DND-41 (cell line): ENCODE data around the gene TXNL4B.

Experiments
- ATAC-seq: fragments of 200-7000 bp; cut with Tn5 transposase; 3 replicates; pipeline ENCODE4 v1.9.1; 2021; ENCODE audit warnings: low read depth; ENCODE audit not compliant: insufficient read depth
- DNase-seq: peaks from one replicate; pipeline ENCODE4 v3.0.0-alpha.2; 2020
- H2AFZ ChIP-seq: 2 replicates; pipeline ENCODE4 v1.6.0; 2012; ENCODE audit warnings: low read depth, low read length
- H3K27ac ChIP-seq: 2 replicates; pipeline ENCODE4 v1.5.1; 2012; ENCODE audit warnings: low read length, inconsistent platforms
- H3K27me3 ChIP-seq: fragments of 200-600 bp; sonication (generic); 2 replicates; pipeline ENCODE4 v1.6.0; 2012; ENCODE audit warnings: low read length, mild to moderate bottlenecking, inconsistent platforms; ENCODE audit not compliant: insufficient read depth, poor library complexity
- H3K36me3 ChIP-seq: 2 replicates; pipeline ENCODE4 v1.5.1; 2012; ENCODE audit warnings: low read length, inconsistent platforms; ENCODE audit not compliant: insufficient read depth
- H3K4me1 ChIP-seq: 2 replicates; pipeline ENCODE4 v1.5.1; 2012; ENCODE audit warnings: mild to moderate bottlenecking, low read length; ENCODE audit not compliant: insufficient read depth
- H3K4me2 ChIP-seq: 2 replicates; pipeline ENCODE4 v1.6.0; 2012; ENCODE audit warnings: mild to moderate bottlenecking, moderate library complexity, low read length, inconsistent platforms; ENCODE audit not compliant: insufficient read depth
- H3K4me3 ChIP-seq, 2 experiments: fragments of 200-600 bp in 1 of 2; shearing (Covaris generic) in 1 of 2; 2 replicates each; pipeline ENCODE4 v1.5.1; 2012 to 2016; ENCODE audit warnings: inconsistent platforms in 2 of 2, low read length in 2 of 2, mild to moderate bottlenecking in 2 of 2, low read depth in 1 of 2, moderate library complexity in 1 of 2
- H3K79me2 ChIP-seq: 2 replicates; pipeline ENCODE4 v1.6.0; 2012; ENCODE audit warnings: low read length, inconsistent platforms; ENCODE audit not compliant: insufficient read depth
- H3K9ac ChIP-seq: 2 replicates; pipeline ENCODE4 v1.6.0; 2012; ENCODE audit warnings: low read depth, mild to moderate bottlenecking, inconsistent platforms, low read length, moderate library complexity
- H3K9me3 ChIP-seq: 2 replicates; pipeline ENCODE4 v1.5.1; 2012; ENCODE audit warnings: low read length, moderate library complexity, mild to moderate bottlenecking, inconsistent platforms; ENCODE audit not compliant: insufficient read depth, severe bottlenecking
- H4K20me1 ChIP-seq: 2 replicates; pipeline ENCODE4 v1.6.0; 2012; ENCODE audit warnings: low read length; ENCODE audit not compliant: insufficient read depth
- EZH2 ChIP-seq: IDR thresholded peaks from 3 replicates; pipeline ENCODE4 v1.6.1; 2012; ENCODE audit warnings: borderline replicate concordance, low read depth, mild to moderate bottlenecking, moderate library complexity, low read length, inconsistent platforms; ENCODE audit not compliant: severe bottlenecking
- TF ChIP-seq, protein P1 (sequence below): IDR thresholded peaks from 2 replicates; pipeline ENCODE4 v1.5.1; 2012; ENCODE audit warnings: borderline replicate concordance, low read length, moderate library complexity, mild to moderate bottlenecking; ENCODE audit not compliant: poor library complexity, severe bottlenecking; ENCODE audit errors: extremely low read depth

TXNL4B gene

GRCh38 chr16:72122308-72122707 lies 28.9 kb upstream of the TXNL4B start:
- no peaks in the 10 kb centered on the region; the same call in 1 of the 2 replicates for H3K36me3 ChIP-seq
- no peak for DNase-seq

GRCh38 chr16:72120026-72120425 lies 26.6 kb upstream of the TXNL4B start:
- Histone ChIP-seq H4K20me1 (no peaks in the 10 kb centered on the region), H3K36me3 (no peaks in the 10 kb centered on the region; the same call in 1 of the 2 replicates), H3K27me3 (no peaks in the 10 kb centered on the region), H3K27ac (no peak overlapping the region), H3K79me2 (no peaks in the 10 kb centered on the region), H3K4me1 (no peaks in the 10 kb centered on the region), H3K4me3 (no peak overlapping the region), H3K9me3 (no peaks in the 10 kb centered on the region), H3K9ac (no peak overlapping the region), H2AFZ (no peak overlapping the region), H3K4me2 (no peak overlapping the region)
- DNase-seq: no peak
- TF ChIP-seq, protein P1, sequence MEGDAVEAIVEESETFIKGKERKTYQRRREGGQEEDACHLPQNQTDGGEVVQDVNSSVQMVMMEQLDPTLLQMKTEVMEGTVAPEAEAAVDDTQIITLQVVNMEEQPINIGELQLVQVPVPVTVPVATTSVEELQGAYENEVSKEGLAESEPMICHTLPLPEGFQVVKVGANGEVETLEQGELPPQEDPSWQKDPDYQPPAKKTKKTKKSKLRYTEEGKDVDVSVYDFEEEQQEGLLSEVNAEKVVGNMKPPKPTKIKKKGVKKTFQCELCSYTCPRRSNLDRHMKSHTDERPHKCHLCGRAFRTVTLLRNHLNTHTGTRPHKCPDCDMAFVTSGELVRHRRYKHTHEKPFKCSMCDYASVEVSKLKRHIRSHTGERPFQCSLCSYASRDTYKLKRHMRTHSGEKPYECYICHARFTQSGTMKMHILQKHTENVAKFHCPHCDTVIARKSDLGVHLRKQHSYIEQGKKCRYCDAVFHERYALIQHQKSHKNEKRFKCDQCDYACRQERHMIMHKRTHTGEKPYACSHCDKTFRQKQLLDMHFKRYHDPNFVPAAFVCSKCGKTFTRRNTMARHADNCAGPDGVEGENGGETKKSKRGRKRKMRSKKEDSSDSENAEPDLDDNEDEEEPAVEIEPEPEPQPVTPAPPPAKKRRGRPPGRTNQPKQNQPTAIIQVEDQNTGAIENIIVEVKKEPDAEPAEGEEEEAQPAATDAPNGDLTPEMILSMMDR: no peak
- ATAC-seq: no peak

More at GRCh38 chr16:72122308-72122707, 28.9 kb upstream of the TXNL4B start:
- Histone ChIP-seq H3K79me2 (no peaks in the 10 kb centered on the region), H3K27me3 (no peaks in the 10 kb centered on the region), H3K9me3 (no peaks in the 10 kb centered on the region), H3K4me2 (no peak overlapping the region), H3K9ac (no peak overlapping the region), H2AFZ (no peak overlapping the region), H4K20me1 (no peaks in the 10 kb centered on the region), H3K27ac (no peak overlapping the region), H3K4me3 (no peak overlapping the region), H3K4me1 (no peaks in the 10 kb centered on the region)
- TF ChIP-seq EZH2: no peak
- TF ChIP-seq, protein P1: no peak
- ATAC-seq: no peak

DNA sequence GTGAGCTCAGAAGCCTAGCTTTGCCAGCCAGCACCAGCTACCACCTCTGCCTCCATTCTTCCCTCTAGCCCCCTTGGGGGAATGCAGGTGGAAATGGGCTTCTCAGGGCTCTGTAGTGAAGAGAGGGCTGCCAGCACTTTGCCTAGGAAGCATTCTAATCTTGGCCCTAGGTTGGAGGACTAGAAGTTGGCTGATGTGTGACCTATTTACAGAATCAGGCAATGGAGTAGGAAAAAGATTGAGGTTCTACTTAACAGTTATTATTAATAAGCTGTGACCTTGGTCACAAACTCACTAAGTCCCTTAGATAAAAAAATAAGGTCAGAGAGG lies 20.2 kb upstream of the TXNL4B start:
- TF ChIP-seq, protein P1: no peak
- no peak for TF ChIP-seq EZH2
- ATAC-seq: no peak
- H3K9ac ChIP-seq: no peak overlapping the region

DNA sequence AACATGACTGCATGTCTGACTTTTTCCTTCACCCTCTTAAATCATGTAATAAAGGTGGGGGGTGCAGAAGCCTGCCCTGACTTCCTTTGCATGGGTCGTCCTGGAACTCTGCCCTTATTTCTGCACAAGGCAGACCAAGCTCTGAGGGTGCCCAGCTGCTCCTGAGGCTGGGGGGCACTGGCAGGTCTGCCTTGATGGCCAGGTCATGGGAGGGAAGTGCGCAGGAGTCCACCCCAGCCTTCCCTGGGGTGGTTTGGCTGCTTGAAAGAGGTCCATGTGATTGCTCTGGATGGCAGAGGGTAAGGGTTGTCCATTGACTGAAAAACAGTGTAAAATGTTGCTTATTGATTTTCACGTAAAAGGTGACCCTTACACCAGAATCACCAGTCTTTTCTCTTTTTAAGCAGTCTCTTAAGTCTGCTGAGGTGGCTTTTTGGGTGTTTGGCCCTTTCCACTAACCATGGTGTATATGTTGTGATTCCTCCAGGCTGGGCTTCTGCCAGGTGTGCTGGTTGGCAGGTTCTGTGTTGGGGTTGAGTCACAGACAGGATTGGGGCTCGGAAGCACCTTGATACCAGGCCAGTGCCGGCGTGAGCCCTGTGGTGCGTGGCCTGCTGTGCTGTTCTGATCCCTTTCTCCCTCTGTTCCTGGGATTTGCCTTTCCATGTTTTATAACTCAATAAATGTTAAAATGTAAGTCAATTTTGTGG lies 19.6 kb upstream of the TXNL4B start:
- H3K36me3 ChIP-seq: peaks cover 49% of the 10 kb centered on the region
- H3K79me2 ChIP-seq: no peaks in the 10 kb centered on the region
- H3K9me3 ChIP-seq: no peaks in the 10 kb centered on the region
- ATAC-seq: no peak
- no peak overlapping the region for H3K4me3 ChIP-seq
- no peak for DNase-seq
- no peaks in the 10 kb centered on the region for H3K4me1 ChIP-seq
- no peaks in the 10 kb centered on the region for H3K27me3 ChIP-seq
- no peak overlapping the region for H3K27ac ChIP-seq
- H3K9ac ChIP-seq: no peak overlapping the region
- H4K20me1 ChIP-seq: no peaks in the 10 kb centered on the region
- TF ChIP-seq EZH2: no peak
- TF ChIP-seq, protein P1: no peak
- no peak overlapping the region for H3K4me2 ChIP-seq
- H2AFZ ChIP-seq: no peak overlapping the region

More for the DNA sequence above, 20.2 kb upstream of the TXNL4B start:
- Histone ChIP-seq H3K9me3 (no peaks in the 10 kb centered on the region), H2AFZ (no peak overlapping the region), H3K4me1 (no peaks in the 10 kb centered on the region), H3K4me3 (no peak overlapping the region), H3K27me3 (no peaks in the 10 kb centered on the region), H3K27ac (no peak overlapping the region), H3K4me2 (no peak overlapping the region), H3K79me2 (no peaks in the 10 kb centered on the region), H3K36me3 (peaks cover 44% of the 10 kb centered on the region), H4K20me1 (no peaks in the 10 kb centered on the region)
- no peak for DNase-seq
